ENCODE data around the gene PGAP3. TPM values are rescaled to one million over a fixed set of nuclear protein-coding genes. Genes with fewer than 3 reads are reported as not detected.

The PGAP3 gene
- polyA plus RNA-seq, 1 experiment: 20.3 TPM

GRCh38 chr17:39629494-39629880, 58.4 kb downstream of the PGAP3 start:
- ChIA-PET CTCF (interaction anchor here (0.6 to 7.9 kb wide), 4 partner anchors 7 to 225 kb away, joined by 3 to 157 read pairs (median 4); no protein-coding TSS in a partner anchor), POLR2A (no interaction called here)
- no peak overlapping the region for H3K4me3 ChIP-seq (ENCODE audit: low read depth, low read length)
- no peak for DNase-seq (ENCODE audit: low read depth)
- TF ChIP-seq, protein P1, sequence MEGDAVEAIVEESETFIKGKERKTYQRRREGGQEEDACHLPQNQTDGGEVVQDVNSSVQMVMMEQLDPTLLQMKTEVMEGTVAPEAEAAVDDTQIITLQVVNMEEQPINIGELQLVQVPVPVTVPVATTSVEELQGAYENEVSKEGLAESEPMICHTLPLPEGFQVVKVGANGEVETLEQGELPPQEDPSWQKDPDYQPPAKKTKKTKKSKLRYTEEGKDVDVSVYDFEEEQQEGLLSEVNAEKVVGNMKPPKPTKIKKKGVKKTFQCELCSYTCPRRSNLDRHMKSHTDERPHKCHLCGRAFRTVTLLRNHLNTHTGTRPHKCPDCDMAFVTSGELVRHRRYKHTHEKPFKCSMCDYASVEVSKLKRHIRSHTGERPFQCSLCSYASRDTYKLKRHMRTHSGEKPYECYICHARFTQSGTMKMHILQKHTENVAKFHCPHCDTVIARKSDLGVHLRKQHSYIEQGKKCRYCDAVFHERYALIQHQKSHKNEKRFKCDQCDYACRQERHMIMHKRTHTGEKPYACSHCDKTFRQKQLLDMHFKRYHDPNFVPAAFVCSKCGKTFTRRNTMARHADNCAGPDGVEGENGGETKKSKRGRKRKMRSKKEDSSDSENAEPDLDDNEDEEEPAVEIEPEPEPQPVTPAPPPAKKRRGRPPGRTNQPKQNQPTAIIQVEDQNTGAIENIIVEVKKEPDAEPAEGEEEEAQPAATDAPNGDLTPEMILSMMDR (IDR thresholded peaks at IDR 0.05; ENCODE audit: insufficient read depth, low read depth, low read length): no peak
- peaks cover 55% of the 10 kb centered on the region for H3K27me3 ChIP-seq (ENCODE audit: control insufficient read depth, insufficient read depth, low read length)
- no peaks in the 10 kb centered on the region; the same call in 1 of the 2 replicates for H3K36me3 ChIP-seq (ENCODE audit: control insufficient read depth, insufficient read depth, low read length)

DNA sequence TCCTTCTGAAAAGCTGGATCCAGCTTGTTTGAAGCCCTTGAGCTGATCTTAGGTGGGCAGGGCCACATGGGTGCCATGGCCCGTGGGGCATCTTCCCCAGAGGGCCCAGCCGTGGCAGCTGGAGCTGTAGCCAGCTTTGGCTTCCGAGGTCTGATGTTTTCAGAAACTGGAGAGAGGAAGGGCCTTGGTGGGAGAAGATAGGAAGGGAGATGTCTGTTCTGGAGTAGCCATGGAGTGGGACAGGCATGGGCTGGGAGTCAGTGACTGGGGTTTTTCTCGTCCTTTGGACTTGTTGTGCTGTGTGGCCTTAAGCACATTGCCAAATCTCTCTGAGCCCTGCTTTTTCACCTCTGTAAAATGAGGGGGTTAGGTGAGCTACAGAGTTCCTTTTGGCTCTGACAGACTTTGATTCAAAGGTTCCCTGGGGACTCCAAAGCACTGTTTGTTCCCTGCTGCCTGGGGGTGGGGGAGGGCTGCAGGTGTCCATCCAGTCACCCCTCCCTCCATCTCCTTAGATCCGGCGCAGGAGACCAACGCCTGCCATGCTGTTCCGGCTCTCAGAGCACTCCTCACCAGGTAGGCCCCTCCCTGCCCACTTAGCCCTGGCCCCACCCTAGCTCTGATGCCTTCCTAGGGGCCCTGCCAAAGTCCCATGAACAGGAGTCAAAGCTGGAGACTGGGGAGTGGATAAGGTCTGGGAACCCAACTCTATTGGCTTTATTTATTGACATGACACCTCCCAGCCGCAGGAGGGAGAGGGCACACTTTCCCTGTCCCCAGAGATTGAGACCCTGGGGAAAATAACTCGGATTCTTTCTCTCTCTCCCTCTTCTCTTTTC, 59.0 kb downstream of the PGAP3 start:
- TF ChIP-seq, protein P1 (IDR thresholded peaks at IDR 0.05; ENCODE audit: insufficient read depth, low read depth, low read length): no peak
- Histone ChIP-seq H3K4me3 (ENCODE audit: low read depth, low read length) (no peak overlapping the region), H3K36me3 (ENCODE audit: control insufficient read depth, insufficient read depth, low read length) (no peaks in the 10 kb centered on the region; the same call in 1 of the 2 replicates), H3K27me3 (ENCODE audit: control insufficient read depth, insufficient read depth, low read length) (peaks cover 55% of the 10 kb centered on the region)
- CTCF ChIA-PET: interaction anchor here (0.6 to 7.9 kb wide), 6 partner anchors 7 to 225 kb away, joined by 3 to 157 read pairs (median 4); no protein-coding TSS in a partner anchor
- POLR2A ChIA-PET: no interaction called here
- no peak for DNase-seq (ENCODE audit: low read depth)

DNA sequence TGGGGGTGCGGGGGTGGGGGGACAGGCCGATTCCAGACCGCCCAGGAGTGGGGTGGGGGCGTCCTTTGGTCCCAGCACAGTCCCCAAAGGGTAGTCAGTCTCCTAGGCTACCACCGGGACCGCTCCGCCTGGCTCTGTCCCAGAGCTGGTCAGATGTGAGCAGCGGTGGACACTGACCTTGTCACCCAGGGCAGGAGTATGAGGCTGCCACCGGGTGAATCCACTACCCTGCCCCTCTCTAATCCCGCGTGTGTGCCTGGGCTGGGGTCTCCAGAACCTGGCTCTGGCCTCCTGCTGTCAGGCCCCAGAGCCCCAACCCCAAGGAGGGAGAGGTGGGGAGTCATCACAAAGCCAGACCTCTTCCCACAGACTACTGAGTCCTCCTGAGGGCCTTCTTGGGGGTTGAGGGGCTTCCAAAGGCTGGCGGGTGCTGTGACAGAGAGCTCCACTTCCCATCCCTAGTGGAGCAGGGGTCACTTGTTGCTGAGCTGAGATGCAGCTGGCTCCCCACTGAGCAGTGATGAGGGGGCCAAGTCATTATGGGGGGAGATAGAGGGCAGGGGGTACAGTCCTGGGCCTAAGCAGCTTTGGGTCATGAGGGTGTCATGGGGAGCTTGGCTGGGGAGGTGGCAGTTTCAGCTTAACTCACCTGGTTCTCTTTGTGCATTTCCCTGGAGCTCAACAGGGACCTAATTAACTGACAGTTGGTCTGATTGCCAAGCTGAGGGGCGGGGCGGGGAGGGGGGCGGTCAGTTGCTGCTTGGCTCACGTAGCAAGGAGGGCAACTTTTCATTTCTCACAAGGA, 59.9 kb downstream of the PGAP3 start:
- Histone ChIP-seq H3K4me3 (ENCODE audit: low read depth, low read length) (no peak overlapping the region), H3K27me3 (ENCODE audit: control insufficient read depth, insufficient read depth, low read length) (peaks cover 55% of the 10 kb centered on the region), H3K36me3 (ENCODE audit: control insufficient read depth, insufficient read depth, low read length) (no peaks in the 10 kb centered on the region; the same call in 1 of the 2 replicates)
- ChIA-PET POLR2A (no interaction called here), CTCF (interaction anchor here (1.1 to 7.9 kb wide), 5 partner anchors 6 to 91 kb away, joined by 3 to 157 read pairs (median 4); no protein-coding TSS in a partner anchor)
- TF ChIP-seq, protein P1 (IDR thresholded peaks at IDR 0.05; ENCODE audit: insufficient read depth, low read depth, low read length): no peak
- DNase-seq (ENCODE audit: low read depth): no peak

- CTCF ChIA-PET: interaction anchor here (1.1 to 1.7 kb wide), 4 partner anchors 26 to 90 kb away, joined by 3 to 6 read pairs (median 4); no protein-coding TSS in a partner anchor
- POLR2A ChIA-PET: no interaction called here
- TF ChIP-seq, protein P1 (IDR thresholded peaks at IDR 0.05; ENCODE audit: insufficient read depth, low read depth, low read length): no peak
- Histone ChIP-seq H3K4me3 (ENCODE audit: low read depth, low read length) (no peak overlapping the region), H3K27me3 (ENCODE audit: control insufficient read depth, insufficient read depth, low read length) (peaks cover 50% of the 10 kb centered on the region), H3K36me3 (ENCODE audit: control insufficient read depth, insufficient read depth, low read length) (no peaks in the 10 kb centered on the region; the same call in 1 of the 2 replicates)
- no peak for DNase-seq (ENCODE audit: low read depth)
Observed at GRCh38 chr17:39627047-39627711, 60.7 kb downstream of the PGAP3 start.

Measured in BJ (cell line).